Measurements from ENCODE around the gene SETD3. TPM values are rescaled to one million over a fixed set of nuclear protein-coding genes. Genes with fewer than 3 reads are reported as not detected.

Gene SETD3
- total RNA-seq, 2 experiments from 2014 or later = 56.8 to 64.5 TPM

- H3K4me1 Mint-ChIP-seq = peaks cover 2% of the 10 kb centered on the region
- H3K36me3 Mint-ChIP-seq (ENCODE audit: low read depth) = peaks cover 61% of the 10 kb centered on the region
- DNase-seq = no peak
- H3K27ac Mint-ChIP-seq = no peak overlapping the region
- no peaks in the 10 kb centered on the region for H3K27me3 Mint-ChIP-seq
- no peak overlapping the region for H3K4me3 Mint-ChIP-seq
- H3K9me3 Mint-ChIP-seq = no peaks in the 10 kb centered on the region
- POLR2A ChIA-PET = no interaction called here
- CTCF ChIA-PET = interaction anchor here (0.7 kb wide), 2 partner anchors 13 to 557 kb away, joined by 3 read pairs; no protein-coding TSS in a partner anchor
Measured at GRCh38 chr14:99503848-99504453, 23.3 kb upstream of the SETD3 start.

DNA sequence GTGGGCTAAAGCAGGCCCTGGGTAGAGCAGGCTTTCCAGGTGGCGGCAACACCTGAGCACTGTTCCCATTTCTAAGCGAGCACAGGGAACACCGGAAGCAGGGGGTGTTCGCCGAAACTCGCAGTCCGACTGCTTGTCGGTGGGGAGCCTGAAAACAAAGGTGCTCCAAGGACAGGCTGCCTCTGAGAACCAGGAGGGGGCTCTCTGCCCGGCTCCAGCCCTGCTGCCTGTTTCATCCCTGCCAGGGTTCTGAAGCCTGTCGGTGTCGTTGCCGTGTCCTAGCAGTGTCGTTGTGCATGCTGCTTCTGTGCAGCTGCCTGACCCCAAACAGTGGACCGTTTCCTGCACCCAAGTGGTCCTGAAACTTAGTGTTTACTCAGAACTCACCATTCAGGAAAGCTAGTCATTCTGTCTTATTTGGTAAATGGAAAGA, 22.3 kb upstream of the SETD3 start:
- Mint-ChIP-seq H3K4me1 (peaks cover 2% of the 10 kb centered on the region), H3K36me3 (ENCODE audit: low read depth) (peaks cover 61% of the 10 kb centered on the region), H3K4me3 (no peak overlapping the region), H3K27ac (no peak overlapping the region), H3K27me3 (no peaks in the 10 kb centered on the region), H3K9me3 (no peaks in the 10 kb centered on the region)
- ChIA-PET CTCF (no interaction called here), POLR2A (no interaction called here)
- no peak for DNase-seq

- Mint-ChIP-seq H3K4me3 (no peak overlapping the region), H3K9me3 (no peaks in the 10 kb centered on the region), H3K27ac (no peak overlapping the region), H3K36me3 (ENCODE audit: low read depth) (peaks cover 47% of the 10 kb centered on the region), H3K27me3 (no peaks in the 10 kb centered on the region), H3K4me1 (peaks cover 5% of the 10 kb centered on the region)
- no peak for DNase-seq
- POLR2A ChIA-PET = no interaction called here
- CTCF ChIA-PET = interaction anchor here (0.6 kb wide), 1 partner anchor 112 kb away, joined by 3 read pairs; no protein-coding TSS in a partner anchor
Measured at GRCh38 chr14:99497894-99498293, 17.2 kb upstream of the SETD3 start.

DNA sequence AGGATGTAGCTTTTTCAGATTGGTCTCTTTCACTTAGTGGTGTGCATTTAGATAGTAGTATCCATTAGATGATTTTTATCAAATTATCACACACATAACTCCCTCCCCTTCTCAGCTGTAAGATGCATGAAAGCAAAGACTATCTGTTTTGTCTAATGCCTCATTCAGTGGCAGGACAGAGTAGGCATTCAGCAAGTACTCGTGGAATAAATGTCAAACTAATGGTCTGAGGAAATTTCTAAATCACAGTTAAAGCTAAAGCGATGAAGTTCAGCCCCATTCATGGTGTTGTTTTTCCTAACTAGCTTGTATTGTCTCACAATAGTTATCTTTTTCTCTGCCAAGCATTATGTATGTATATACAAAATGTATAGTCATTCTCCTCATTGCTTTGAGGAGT, 16.7 kb upstream of the SETD3 start:
- Mint-ChIP-seq H3K27me3 (no peaks in the 10 kb centered on the region), H3K9me3 (no peaks in the 10 kb centered on the region), H3K36me3 (ENCODE audit: low read depth) (peaks cover 43% of the 10 kb centered on the region), H3K27ac (no peak overlapping the region), H3K4me1 (peaks cover 5% of the 10 kb centered on the region), H3K4me3 (no peak overlapping the region)
- no peak for DNase-seq
- ChIA-PET CTCF (interaction anchor here (0.6 kb wide), 1 partner anchor 112 kb away, joined by 3 read pairs; no protein-coding TSS in a partner anchor), POLR2A (no interaction called here)

DNA sequence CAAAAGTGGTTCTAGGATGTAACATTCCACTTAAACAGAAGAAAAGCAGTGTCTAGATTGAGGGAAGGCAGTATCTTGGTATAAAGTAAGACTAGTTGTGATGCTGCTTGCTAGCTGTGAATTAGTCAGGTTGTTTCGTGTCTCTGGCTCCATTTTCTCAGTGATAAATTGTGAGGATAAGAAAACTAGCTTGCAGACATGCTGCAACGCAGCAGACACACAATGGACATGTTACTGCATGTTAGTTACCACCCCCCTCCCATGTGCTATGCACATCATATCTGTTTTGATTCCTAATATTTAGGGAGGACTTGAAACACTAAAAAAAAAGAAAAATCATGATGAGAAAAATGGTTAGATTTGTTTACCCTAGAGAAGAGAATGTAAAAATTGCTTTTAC, 3.4 kb upstream of the SETD3 start:
- Mint-ChIP-seq H3K4me3 (no peak overlapping the region), H3K4me1 (peaks cover 43% of the 10 kb centered on the region)
- CTCF ChIA-PET = no interaction called here

GRCh38 chr14:99481745-99482099, 1.1 kb upstream of the SETD3 start:
- CTCF ChIA-PET = no interaction called here
- peak; percentile 43 for DNase-seq

More for the DNA sequence above, 3.4 kb upstream of the SETD3 start:
- POLR2A ChIA-PET = no interaction called here
- DNase-seq = no peak
- H3K36me3 Mint-ChIP-seq (ENCODE audit: low read depth) = no peaks in the 10 kb centered on the region
- no peak overlapping the region for H3K27ac Mint-ChIP-seq
- H3K27me3 Mint-ChIP-seq = no peaks in the 10 kb centered on the region
- H3K9me3 Mint-ChIP-seq = no peaks in the 10 kb centered on the region

GRCh38 chr14:99480917-99481744, 472 bp upstream of the SETD3 start, which contains the start of gene CCNK:
Gene CCNK, plus strand, starts transcription at chr14:99481409. Its CDS starts 11,269 bp downstream, at chr14:99492678.
- peak; percentile 100 for DNase-seq
- ChIA-PET POLR2A (no interaction called here), CTCF (interaction anchor here (0.7 kb wide), 2 partner anchors 10 to 125 kb away, joined by 3 read pairs; no protein-coding TSS in a partner anchor)
- Mint-ChIP-seq H3K27me3 (no peaks in the 10 kb centered on the region), H3K4me3 (peak within 1 kb of the TSS; percentile 98), H3K4me1 (peaks cover 46% of the 10 kb centered on the region), H3K9me3 (no peaks in the 10 kb centered on the region), H3K27ac (peak within 1 kb of the TSS; percentile 98), H3K36me3 (ENCODE audit: low read depth) (peaks cover 2% of the 10 kb centered on the region)

More at GRCh38 chr14:99481745-99482099, 1.1 kb upstream of the SETD3 start:
- POLR2A ChIA-PET = no interaction called here
- peaks cover 52% of the 10 kb centered on the region for H3K4me1 Mint-ChIP-seq
- peak overlapping the region; percentile 98 for H3K4me3 Mint-ChIP-seq
- no peaks in the 10 kb centered on the region for H3K9me3 Mint-ChIP-seq
- H3K27me3 Mint-ChIP-seq = no peaks in the 10 kb centered on the region
- H3K36me3 Mint-ChIP-seq (ENCODE audit: low read depth) = peaks cover 2% of the 10 kb centered on the region
- H3K27ac Mint-ChIP-seq = peak overlapping the region; percentile 98

DNA sequence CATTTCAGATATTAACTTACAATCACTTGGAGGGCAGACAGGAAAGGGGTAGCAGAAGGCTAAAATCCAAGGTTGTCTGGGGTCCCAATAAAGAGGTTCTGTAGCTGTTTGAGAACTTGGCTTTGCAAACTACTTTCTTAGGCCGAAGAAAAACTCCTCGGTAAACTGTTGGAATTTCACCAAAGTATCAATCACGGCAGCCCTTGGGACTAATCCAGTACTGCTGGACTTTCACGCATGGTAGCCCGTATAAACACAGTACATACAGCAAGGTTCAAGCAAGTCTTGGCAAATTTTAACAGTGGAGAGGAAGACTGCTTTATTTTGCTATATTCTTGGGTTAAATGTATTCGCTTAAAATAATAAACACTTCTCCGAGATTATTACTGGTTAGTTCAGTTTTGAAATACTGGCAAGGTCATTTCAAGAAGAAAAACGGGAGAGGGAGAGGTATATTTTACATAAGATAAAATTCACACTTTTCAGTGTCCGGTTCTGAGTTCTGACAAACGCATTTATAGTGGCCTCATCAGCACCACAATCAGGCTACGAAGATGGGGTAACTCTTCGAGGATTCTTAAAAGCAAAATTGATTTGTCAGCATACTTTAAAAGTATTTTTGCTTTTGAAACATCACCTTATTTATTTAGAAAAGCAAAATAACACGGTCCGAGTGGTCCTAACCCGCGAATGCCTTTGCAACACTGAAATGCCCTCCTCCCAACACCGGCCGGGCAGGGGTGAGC, 1.3 kb downstream of the SETD3 start:
- POLR2A ChIA-PET = no interaction called here
- CTCF ChIA-PET = interaction anchor here (0.9 kb wide), 1 partner anchor 11 kb away, joined by 3 read pairs; no protein-coding TSS in a partner anchor
- DNase-seq = no peak
- Mint-ChIP-seq H3K27ac (peak overlapping the region; percentile 90), H3K9me3 (no peaks in the 10 kb centered on the region), H3K4me3 (peak overlapping the region; percentile 96), H3K27me3 (no peaks in the 10 kb centered on the region), H3K4me1 (peaks cover 49% of the 10 kb centered on the region), H3K36me3 (ENCODE audit: low read depth) (peaks cover 4% of the 10 kb centered on the region)

- no peak for DNase-seq
- no peaks in the 10 kb centered on the region for H3K27me3 Mint-ChIP-seq
- H3K27ac Mint-ChIP-seq = no peak overlapping the region
- ChIA-PET CTCF (no interaction called here), POLR2A (no interaction called here)
- no peaks in the 10 kb centered on the region for H3K9me3 Mint-ChIP-seq
- H3K36me3 Mint-ChIP-seq (ENCODE audit: low read depth) = peaks cover 4% of the 10 kb centered on the region
- H3K4me3 Mint-ChIP-seq = no peak overlapping the region
- H3K4me1 Mint-ChIP-seq = peaks cover 39% of the 10 kb centered on the region
Measured at GRCh38 chr14:99478128-99478527, 2.5 kb downstream of the SETD3 start.

DNA sequence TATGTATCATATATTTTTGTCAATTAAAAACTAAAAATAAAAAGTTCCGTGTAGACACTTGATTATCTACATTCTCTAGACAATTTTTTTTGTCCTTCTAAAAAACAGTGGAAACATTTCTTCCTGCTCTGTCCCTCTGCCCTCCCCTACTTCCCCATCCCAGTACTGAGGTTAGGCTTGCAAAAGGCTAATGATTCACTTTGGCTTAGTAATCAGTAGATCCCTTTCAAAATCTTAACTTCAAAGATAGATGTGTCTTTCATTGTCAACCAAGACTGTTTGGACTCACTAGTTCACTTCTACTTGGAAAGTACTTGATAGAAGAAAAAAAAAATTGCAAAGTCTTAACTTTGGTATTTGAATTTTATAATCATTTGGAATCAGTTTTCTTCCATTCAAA, 3.8 kb downstream of the SETD3 start:
- DNase-seq = no peak
- ChIA-PET POLR2A (no interaction called here), CTCF (no interaction called here)
- Mint-ChIP-seq H3K36me3 (ENCODE audit: low read depth) (peaks cover 4% of the 10 kb centered on the region), H3K9me3 (no peaks in the 10 kb centered on the region), H3K27me3 (no peaks in the 10 kb centered on the region), H3K4me1 (peaks cover 29% of the 10 kb centered on the region), H3K4me3 (no peak overlapping the region), H3K27ac (no peak overlapping the region)

DNA sequence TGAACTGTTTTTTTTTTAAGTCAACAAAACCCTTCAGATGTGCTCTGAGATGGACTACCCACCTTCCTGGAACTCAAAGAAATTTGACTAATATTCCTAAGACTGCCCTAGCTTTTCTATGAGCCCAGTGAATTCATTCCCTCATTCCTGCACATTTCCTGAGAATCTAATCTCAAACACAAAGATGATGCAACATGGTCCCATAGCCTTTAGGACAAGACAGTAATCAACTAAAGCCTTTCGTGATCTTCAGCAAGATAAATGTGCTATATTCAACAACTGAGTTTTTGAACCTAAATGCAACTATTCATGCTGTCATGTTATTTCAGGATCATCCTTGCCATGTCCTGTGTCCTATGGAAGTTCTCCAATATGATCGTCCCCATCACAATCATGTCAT, 5.0 kb downstream of the SETD3 start:
- POLR2A ChIA-PET = no interaction called here
- CTCF ChIA-PET = no interaction called here
- Mint-ChIP-seq H3K27me3 (no peaks in the 10 kb centered on the region), H3K4me3 (no peak overlapping the region), H3K4me1 (peaks cover 29% of the 10 kb centered on the region), H3K36me3 (ENCODE audit: low read depth) (peaks cover 4% of the 10 kb centered on the region), H3K9me3 (no peaks in the 10 kb centered on the region), H3K27ac (no peak overlapping the region)
- DNase-seq = no peak

DNA sequence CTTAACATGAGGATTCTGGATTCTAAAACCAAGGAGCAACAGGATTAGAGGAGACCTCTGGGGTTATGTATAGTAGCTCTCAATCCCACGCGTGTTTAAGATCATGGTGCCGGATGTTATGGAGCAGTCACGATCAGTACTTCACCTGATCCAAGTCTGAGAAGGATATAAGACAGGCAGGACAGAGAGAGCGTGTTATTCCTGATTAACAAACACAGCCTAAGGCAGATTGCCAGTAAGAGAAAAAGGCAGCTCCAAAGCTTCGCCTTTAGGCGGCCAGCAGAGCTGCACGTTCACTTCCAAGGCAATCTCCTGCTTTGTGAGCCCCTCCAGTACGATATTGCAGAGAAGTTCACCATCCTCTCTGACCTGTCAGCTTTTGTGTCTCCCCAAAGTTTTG, 5.5 kb downstream of the SETD3 start:
- ChIA-PET POLR2A (no interaction called here), CTCF (no interaction called here)
- no peak overlapping the region for H3K4me3 Mint-ChIP-seq

GRCh38 chr14:99473458-99473857, 7.2 kb downstream of the SETD3 start:
- POLR2A ChIA-PET = no interaction called here
- Mint-ChIP-seq H3K4me1 (peaks cover 23% of the 10 kb centered on the region), H3K4me3 (no peak overlapping the region), H3K27ac (no peak overlapping the region), H3K9me3 (no peaks in the 10 kb centered on the region), H3K27me3 (no peaks in the 10 kb centered on the region), H3K36me3 (ENCODE audit: low read depth) (peaks cover 4% of the 10 kb centered on the region)
- CTCF ChIA-PET = no interaction called here
- no peak for DNase-seq

More for the DNA sequence above, 5.5 kb downstream of the SETD3 start:
- Mint-ChIP-seq H3K27me3 (no peaks in the 10 kb centered on the region), H3K27ac (no peak overlapping the region), H3K9me3 (no peaks in the 10 kb centered on the region), H3K36me3 (ENCODE audit: low read depth) (peaks cover 4% of the 10 kb centered on the region), H3K4me1 (peaks cover 29% of the 10 kb centered on the region)
- DNase-seq = no peak

Measured in activated CD4-positive, alpha-beta T cell treated with anti-CD3 and anti-CD28 coated beads, Interleukin-2, amount 10 ng/mL, durations not matched to agents 7 days and 5 days (primary cell).